ENCODE results near the gene LCLAT1. TPM values are rescaled to one million over a fixed set of nuclear protein-coding genes. Genes with fewer than 3 reads are reported as not detected.
A peak's percentile ranks its signal among the peaks of the same experiment; 100 is the strongest.

Gene LCLAT1
- total RNA-seq, 1 donor from 2014 or later = 13.0 TPM

DNA sequence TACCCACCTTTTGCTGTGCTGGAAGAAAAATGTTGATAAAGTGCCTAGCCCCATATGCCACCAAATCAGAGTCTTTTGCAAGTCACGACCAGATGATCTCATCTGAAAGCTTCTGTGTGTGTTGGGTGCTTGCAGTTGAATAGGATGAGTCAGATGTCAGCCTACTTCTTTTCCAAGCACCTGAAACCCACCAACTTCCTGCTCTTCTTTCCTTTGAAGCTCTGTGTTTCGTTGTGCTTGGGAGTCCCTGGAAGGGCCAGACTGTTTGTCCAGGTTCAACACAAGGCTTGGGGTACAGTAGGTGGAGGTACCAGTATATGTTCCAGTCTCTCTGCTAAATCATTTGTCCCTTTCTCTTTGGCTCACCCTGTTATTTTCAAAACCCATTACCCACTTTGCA lies 36.8 kb upstream of the LCLAT1 start:
- ATAC-seq (no peak), DNase-seq (no peak)
- intact Hi-C loops (cut with DNase I) = no loop called here
- Histone ChIP-seq H3K4me3 (no peak overlapping the region), H3K36me3 (no peaks in the 10 kb centered on the region), H3K9me3 (no peaks in the 10 kb centered on the region), H3K27me3 (ENCODE audit: low read depth) (no peaks in the 10 kb centered on the region), H3K4me1 (peaks cover 34% of the 10 kb centered on the region), H3K27ac (peak overlapping the region; percentile 47)
- TF ChIP-seq CTCF (IDR thresholded peaks at IDR 0.05) = no peak

GRCh38 chr2:30412047-30412683 lies 34.9 kb upstream of the LCLAT1 start:
- DNase-seq = no peak
- intact Hi-C loops (cut with DNase I) = no loop called here
- no peaks in the 10 kb centered on the region for H3K27me3 ChIP-seq (ENCODE audit: low read depth)
- H3K27ac ChIP-seq = peak overlapping the region; percentile 47
- peak; percentile 65 to 76 for ATAC-seq
- no peaks in the 10 kb centered on the region for H3K36me3 ChIP-seq
- H3K4me1 ChIP-seq = peaks cover 33% of the 10 kb centered on the region
- no peak overlapping the region for H3K4me3 ChIP-seq
- H3K9me3 ChIP-seq = no peaks in the 10 kb centered on the region
- no peak for TF ChIP-seq CTCF (IDR thresholded peaks at IDR 0.05)

DNA sequence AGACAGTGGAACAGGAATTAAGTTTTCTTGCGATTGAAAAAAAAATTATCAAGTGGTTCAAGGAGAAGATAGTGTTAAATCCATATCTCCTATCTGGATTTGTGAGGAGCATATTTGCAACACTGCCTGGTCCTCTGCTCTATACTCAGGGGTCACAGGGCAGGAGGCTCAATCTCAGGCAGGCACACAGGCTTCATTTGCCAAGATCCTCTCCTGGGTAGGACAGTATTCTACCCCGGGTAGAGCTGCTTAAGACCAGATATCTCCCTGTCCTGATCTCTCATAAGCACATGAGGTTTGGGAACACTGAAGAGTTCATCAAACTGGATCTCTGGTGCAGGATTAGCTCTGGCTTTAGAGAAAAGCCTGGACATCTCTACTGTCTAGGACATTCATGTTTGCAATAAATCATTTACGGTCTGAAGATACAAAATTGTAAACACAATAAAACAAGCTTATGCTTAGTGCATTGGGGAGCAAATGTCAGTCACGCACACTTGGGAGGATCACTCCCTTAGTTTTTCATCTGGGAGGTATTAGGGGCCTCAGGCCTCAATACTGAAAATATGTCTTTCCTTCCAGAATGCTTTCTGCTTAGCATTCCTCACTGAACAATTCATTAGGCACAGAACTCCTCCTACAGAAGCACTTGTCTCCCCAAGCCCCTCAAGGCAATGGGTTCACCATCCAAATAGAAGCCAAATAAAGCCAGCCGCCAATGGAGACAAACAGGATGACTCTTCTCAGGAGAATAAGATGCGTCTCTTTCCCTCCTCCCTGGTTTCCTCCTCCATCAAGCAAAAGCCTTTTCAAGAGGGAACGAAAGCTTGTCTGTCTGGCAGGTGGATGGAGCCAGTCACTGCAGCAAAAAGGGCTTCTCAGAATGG lies 34.1 kb upstream of the LCLAT1 start:
- peak in 1 of 2 donors; percentile 13 for ATAC-seq
- TF ChIP-seq CTCF (IDR thresholded peaks at IDR 0.05) = no peak
- Histone ChIP-seq H3K4me3 (no peak overlapping the region), H3K4me1 (peaks cover 26% of the 10 kb centered on the region), H3K27ac (peak overlapping the region; percentile 75), H3K36me3 (no peaks in the 10 kb centered on the region), H3K27me3 (ENCODE audit: low read depth) (no peaks in the 10 kb centered on the region), H3K9me3 (no peaks in the 10 kb centered on the region)
- DNase-seq = no peak
- intact Hi-C loops (cut with DNase I) = no loop called here

DNA sequence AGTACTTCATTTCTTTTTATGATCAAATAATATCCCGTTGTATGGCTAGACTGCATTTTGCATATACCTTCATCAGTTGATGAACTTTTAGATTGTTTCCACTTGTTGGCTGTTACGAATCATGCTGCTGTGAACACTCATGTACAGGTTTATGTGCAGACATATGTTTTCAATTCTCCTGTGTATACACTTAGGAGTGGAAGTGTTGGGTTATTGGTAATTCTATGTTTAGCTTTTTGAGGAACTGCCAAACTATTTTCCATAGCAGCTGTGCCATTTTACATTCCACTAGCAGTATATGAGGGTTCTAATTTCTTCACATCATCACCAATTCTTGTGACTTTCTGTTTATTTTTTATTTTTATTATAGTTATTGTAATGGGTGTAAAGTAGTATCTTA lies 32.1 kb upstream of the LCLAT1 start:
- ATAC-seq (no peak), DNase-seq (no peak)
- Histone ChIP-seq H3K27ac (no peak overlapping the region), H3K36me3 (no peaks in the 10 kb centered on the region), H3K4me3 (no peak overlapping the region), H3K4me1 (peaks cover 10% of the 10 kb centered on the region), H3K9me3 (no peaks in the 10 kb centered on the region), H3K27me3 (ENCODE audit: low read depth) (no peaks in the 10 kb centered on the region)
- intact Hi-C loops (cut with DNase I) = no loop called here
- TF ChIP-seq CTCF (IDR thresholded peaks at IDR 0.05) = no peak

DNA sequence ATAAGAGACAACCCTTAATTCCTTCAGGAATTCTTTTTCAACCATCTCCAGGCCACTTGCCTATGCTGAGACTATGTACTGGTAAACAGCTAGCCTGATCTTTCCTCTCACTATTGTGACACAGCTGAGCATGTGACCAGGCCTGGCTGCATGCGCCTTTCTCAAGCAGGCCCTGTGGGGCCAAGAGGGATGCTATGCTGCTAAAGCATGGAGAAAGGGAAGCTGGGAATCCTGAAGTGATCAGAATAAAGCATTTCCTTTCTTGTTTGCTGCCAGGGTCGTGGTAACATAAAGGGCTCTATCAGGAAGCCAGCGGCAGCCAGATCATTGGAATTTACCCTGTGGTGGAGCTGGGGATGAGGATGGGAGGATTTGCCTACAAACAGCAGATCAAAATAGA lies 29.8 kb upstream of the LCLAT1 start:
- Histone ChIP-seq H3K4me3 (no peak overlapping the region), H3K9me3 (no peaks in the 10 kb centered on the region), H3K36me3 (no peaks in the 10 kb centered on the region), H3K4me1 (peaks cover 7% of the 10 kb centered on the region), H3K27me3 (ENCODE audit: low read depth) (no peaks in the 10 kb centered on the region), H3K27ac (peak overlapping the region; percentile 46)
- TF ChIP-seq CTCF (IDR thresholded peaks at IDR 0.05) = no peak
- intact Hi-C loops (cut with DNase I) = no loop called here
- ATAC-seq = no peak
- no peak for DNase-seq
